Astrocyte (in vitro differentiated cells and primary cell): ENCODE data around the gene ZNF80.

Source experiments
- CTCF ChIP-seq: IDR thresholded peaks from 2 replicates; pipeline ENCODE4 v1.5.1; 2011; ENCODE audit warnings: low read depth, mild to moderate bottlenecking, inconsistent platforms, low read length, moderate library complexity; ENCODE audit not compliant: insufficient read depth
- EZH2 ChIP-seq: IDR thresholded peaks from 2 replicates; pipeline ENCODE4 v1.6.1; 2012; ENCODE audit warnings: mild to moderate bottlenecking, low read length, inconsistent platforms; ENCODE audit not compliant: insufficient read depth

- no peak for TF ChIP-seq CTCF
- TF ChIP-seq EZH2 = no peak
Measured at GRCh38 chr3:114221165-114221880, 16.1 kb downstream of the ZNF80 start.
